Progenitor cell of endocrine pancreas (in vitro differentiated cells): ENCODE measurements around the gene EIF3F. TPM values are rescaled to one million over a fixed set of nuclear protein-coding genes. Genes with fewer than 3 reads are reported as not detected.

Source experiments
- DNase-seq: peaks from one replicate; pipeline ENCODE4 v3.0.0; 2021; ENCODE audit warnings: low spot score; ENCODE audit not compliant: unreplicated experiment
- H3K27ac Mint-ChIP-seq: 2 replicates; pipeline ENCODE4 v1.8.0; 2021; ENCODE audit warnings: mild to moderate bottlenecking, moderate library complexity, mixed read lengths
- H3K27me3 Mint-ChIP-seq: 2 replicates; pipeline ENCODE4 v1.8.0; 2021; ENCODE audit warnings: mixed read lengths
- H3K36me3 Mint-ChIP-seq: 2 replicates; pipeline ENCODE4 v1.8.0; 2022; ENCODE audit warnings: mixed read lengths; ENCODE audit not compliant: insufficient read depth
- H3K4me1 Mint-ChIP-seq: 2 replicates; pipeline ENCODE4 v1.8.0; 2021; ENCODE audit warnings: low read depth, mixed read lengths
- H3K4me3 Mint-ChIP-seq: 2 replicates; pipeline ENCODE4 v1.8.0; 2021; ENCODE audit warnings: low read depth, mild to moderate bottlenecking, moderate library complexity, mixed read lengths
- H3K9me3 Mint-ChIP-seq: 2 replicates; pipeline ENCODE4 v1.8.0; 2021; ENCODE audit warnings: low read depth, mixed read lengths
- CTCF ChIP-seq: fragments of 200-600 bp; sonication (generic); IDR thresholded peaks from one replicate; pipeline ENCODE4 v1.5.0; 2021; ENCODE audit warnings: antibody characterized with exemption, mild to moderate bottlenecking; ENCODE audit not compliant: unreplicated experiment
- total RNA-seq: library from RNA; stranded (reverse); gene quantifications from 2 replicates; pipeline ENCODE4 v1.2.1, GENCODE V29; 2021

Gene EIF3F
- total RNA-seq, 1 donor from 2014 or later = 300 TPM

- H3K9me3 Mint-ChIP-seq = no peaks in the 10 kb centered on the region
- no peak overlapping the region for H3K4me3 Mint-ChIP-seq
- H3K27ac Mint-ChIP-seq = no peak overlapping the region
- TF ChIP-seq CTCF = no peak
- H3K4me1 Mint-ChIP-seq = peaks cover 4% of the 10 kb centered on the region
- peaks cover 24% of the 10 kb centered on the region for H3K27me3 Mint-ChIP-seq
- no peaks in the 10 kb centered on the region for H3K36me3 Mint-ChIP-seq
- DNase-seq = no peak
Observed at GRCh38 chr11:8026982-8027381, 39.8 kb downstream of the EIF3F start.

- Mint-ChIP-seq H3K9me3 (no peaks in the 10 kb centered on the region), H3K36me3 (no peaks in the 10 kb centered on the region), H3K27me3 (peaks cover 30% of the 10 kb centered on the region), H3K27ac (no peak overlapping the region), H3K4me1 (peaks cover 5% of the 10 kb centered on the region), H3K4me3 (no peak overlapping the region)
- no peak for DNase-seq
- no peak for TF ChIP-seq CTCF
Observed at GRCh38 chr11:8028766-8029165, 41.6 kb downstream of the EIF3F start.

DNA sequence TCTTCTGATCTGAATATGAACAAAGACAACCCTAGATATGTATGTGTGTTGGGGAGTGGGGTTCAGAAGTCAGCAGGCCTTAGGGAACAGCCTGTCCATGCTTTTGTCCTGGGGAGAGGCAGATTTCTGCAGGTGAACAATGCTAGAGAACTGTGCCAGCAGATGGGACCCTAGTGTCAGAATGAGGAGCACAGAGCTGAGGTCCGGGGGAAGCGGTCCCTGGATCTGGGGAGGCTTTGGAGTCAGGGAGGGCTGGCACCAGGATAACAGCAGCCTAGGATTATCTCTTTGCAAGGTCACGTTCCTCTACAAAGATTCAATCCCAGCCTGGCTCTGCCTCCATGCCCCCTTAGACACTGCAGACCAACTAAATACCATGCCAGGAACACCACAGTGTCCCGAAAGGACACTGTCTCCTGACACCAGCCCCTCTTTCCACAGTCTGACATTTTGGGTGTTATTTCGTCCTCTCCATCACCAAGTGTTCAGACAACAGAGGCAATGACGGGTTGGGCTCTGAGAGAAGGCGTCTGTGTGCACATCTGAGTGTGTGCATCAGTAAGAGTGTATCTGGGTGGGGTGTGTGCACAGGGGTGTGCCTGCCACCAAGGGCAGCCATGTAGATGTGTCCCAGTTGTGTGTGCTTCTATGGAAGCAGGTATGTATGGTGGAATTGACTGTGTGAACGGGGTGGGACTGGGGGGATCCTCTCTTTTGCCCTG is 43.5 kb downstream of the EIF3F start:
- no peak overlapping the region for H3K27ac Mint-ChIP-seq
- peaks cover 5% of the 10 kb centered on the region for H3K4me1 Mint-ChIP-seq
- peaks cover 33% of the 10 kb centered on the region for H3K27me3 Mint-ChIP-seq
- TF ChIP-seq CTCF = no peak
- no peaks in the 10 kb centered on the region for H3K9me3 Mint-ChIP-seq
- H3K4me3 Mint-ChIP-seq = no peak overlapping the region
- no peak for DNase-seq
- H3K36me3 Mint-ChIP-seq = no peaks in the 10 kb centered on the region

- Mint-ChIP-seq H3K4me3 (no peak overlapping the region), H3K9me3 (no peaks in the 10 kb centered on the region), H3K27ac (no peak overlapping the region), H3K36me3 (no peaks in the 10 kb centered on the region), H3K27me3 (peaks cover 37% of the 10 kb centered on the region), H3K4me1 (peaks cover 5% of the 10 kb centered on the region)
- no peak for DNase-seq
- TF ChIP-seq CTCF = no peak
Observed at GRCh38 chr11:8031248-8032115, 44.3 kb downstream of the EIF3F start.

DNA sequence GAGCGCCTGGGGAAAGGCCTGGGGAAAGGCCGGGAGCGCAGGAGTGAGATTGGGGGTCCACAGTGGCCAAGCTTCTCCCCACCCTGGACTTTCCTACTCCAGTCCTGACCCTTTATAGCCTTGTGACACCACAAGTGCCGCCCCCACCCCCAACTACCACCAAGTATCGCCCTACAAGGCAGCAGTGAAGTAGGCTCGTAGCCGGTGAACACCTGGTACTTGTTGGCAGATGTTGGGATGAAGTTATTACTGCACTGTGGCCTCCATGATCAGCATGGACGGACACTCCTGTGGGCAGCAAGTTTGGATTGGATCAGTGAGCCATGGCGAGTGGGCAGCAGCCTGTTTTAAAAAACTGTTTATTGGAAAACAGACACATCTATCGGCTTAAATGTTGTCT is 45.0 kb downstream of the EIF3F start:
- no peak for DNase-seq
- H3K4me3 Mint-ChIP-seq = no peak overlapping the region
- H3K27me3 Mint-ChIP-seq = peaks cover 41% of the 10 kb centered on the region
- H3K9me3 Mint-ChIP-seq = no peaks in the 10 kb centered on the region
- H3K36me3 Mint-ChIP-seq = no peaks in the 10 kb centered on the region
- TF ChIP-seq CTCF = no peak
- peaks cover 5% of the 10 kb centered on the region for H3K4me1 Mint-ChIP-seq
- no peak overlapping the region for H3K27ac Mint-ChIP-seq
